ENCODE results near the gene LRRFIP2.
"Not testable (repeated sequence)": the region's sequence is repeated elsewhere in the genome, so short reads cannot be mapped to it uniquely, and the experiment has no call there.

The LRRFIP2 gene

DNA sequence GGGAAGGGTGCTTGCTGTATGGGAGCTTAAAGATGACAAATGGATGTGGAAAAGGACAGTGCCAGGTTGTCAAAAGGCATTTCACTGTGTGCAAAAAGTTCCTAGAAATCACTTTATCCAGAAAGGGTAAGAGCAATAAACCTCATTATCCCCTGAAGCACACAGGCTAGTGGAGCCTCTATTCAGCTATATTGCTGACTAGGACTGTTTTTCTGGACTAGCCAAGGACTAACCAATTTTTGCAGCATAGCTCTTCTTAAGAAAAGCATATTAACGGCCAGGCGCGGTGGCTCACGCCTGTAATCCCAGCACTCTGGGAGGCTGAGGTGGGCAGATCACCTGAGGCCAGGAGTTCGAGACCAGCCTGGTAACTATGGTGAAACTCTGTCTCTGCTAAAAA, 116.3 kb downstream of the LRRFIP2 start:
- Histone ChIP-seq H3K4me2 (ENCODE audit: low read depth, low read length, poor library complexity, severe bottlenecking) (no peak overlapping the region), H3K36me3 (ENCODE audit: insufficient read depth, low read length) (peaks cover 62% of the 10 kb centered on the region), H3K9ac (ENCODE audit: low read depth, low read length, poor library complexity, severe bottlenecking) (no peak overlapping the region), H3F3A (ENCODE audit: low read depth) (no peaks in the 10 kb centered on the region; the same call in 1 of the 2 replicates), H3K9me3 (ENCODE audit: insufficient read depth, low read depth, low read length) (no peaks in the 10 kb centered on the region), H3K9me2 (replicated peaks; ENCODE audit: low read depth, low read length) (no peaks in the 10 kb centered on the region), H3K27me3 (ENCODE audit: insufficient read depth, low read length, poor library complexity, severe bottlenecking) (no peaks in the 10 kb centered on the region), H3K4me3 (ENCODE audit: low read length, poor library complexity, severe bottlenecking) (no peak overlapping the region), H4K20me1 (ENCODE audit: insufficient read depth, low read length, poor library complexity, severe bottlenecking) (no peaks in the 10 kb centered on the region), H3K79me2 (ENCODE audit: insufficient read depth, low read length) (no peaks in the 10 kb centered on the region), H3K4me1 (ENCODE audit: insufficient read depth, low read length, poor library complexity, severe bottlenecking) (peaks cover 3% of the 10 kb centered on the region), H2AFZ (ENCODE audit: low read length) (no peak overlapping the region)
- TF ChIP-seq CTCF (conservative IDR thresholded peaks at IDR 0.05; ENCODE audit: low read length) (no peak), EZH2phosphoT487 (IDR thresholded peaks at IDR 0.05; ENCODE audit: borderline replicate concordance) (no peak)

DNA sequence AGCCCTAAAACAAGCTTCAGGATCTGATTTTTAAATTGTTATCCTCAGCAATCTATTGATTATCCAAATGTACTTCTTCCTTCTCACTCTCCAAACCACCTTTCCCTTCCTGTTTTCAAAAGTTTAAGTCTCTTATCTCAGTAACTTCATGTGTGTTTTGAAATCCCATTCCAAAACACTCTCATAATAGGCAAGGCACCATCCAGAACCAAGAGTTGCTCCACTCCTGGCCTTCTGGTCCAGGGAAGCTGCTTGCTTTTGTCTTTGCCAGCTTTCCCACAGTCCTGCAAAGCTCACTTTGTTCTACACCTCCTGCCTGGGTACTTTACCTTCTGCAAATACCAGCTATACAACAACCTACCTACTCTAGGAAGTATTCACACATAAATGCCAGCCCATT, 117.6 kb downstream of the LRRFIP2 start:
- H3K79me2 ChIP-seq (ENCODE audit: insufficient read depth, low read length), result no peaks in the 10 kb centered on the region
- peaks cover 3% of the 10 kb centered on the region; the same call in 1 of the 2 replicates for H3F3A ChIP-seq (ENCODE audit: low read depth)
- no peak for TF ChIP-seq CTCF (conservative IDR thresholded peaks at IDR 0.05; ENCODE audit: low read length)
- TF ChIP-seq EZH2phosphoT487 (IDR thresholded peaks at IDR 0.05; ENCODE audit: borderline replicate concordance), result no peak
- peaks cover 3% of the 10 kb centered on the region for H3K4me1 ChIP-seq (ENCODE audit: insufficient read depth, low read length, poor library complexity, severe bottlenecking)
- H3K9me3 ChIP-seq (ENCODE audit: insufficient read depth, low read depth, low read length), result no peaks in the 10 kb centered on the region
- H3K36me3 ChIP-seq (ENCODE audit: insufficient read depth, low read length), result peaks cover 56% of the 10 kb centered on the region
- no peaks in the 10 kb centered on the region for H4K20me1 ChIP-seq (ENCODE audit: insufficient read depth, low read length, poor library complexity, severe bottlenecking)
- H3K4me2 ChIP-seq (ENCODE audit: low read depth, low read length, poor library complexity, severe bottlenecking), result no peak overlapping the region
- no peak overlapping the region for H3K9ac ChIP-seq (ENCODE audit: low read depth, low read length, poor library complexity, severe bottlenecking)
- H2AFZ ChIP-seq (ENCODE audit: low read length), result no peak overlapping the region
- H3K9me2 ChIP-seq (replicated peaks; ENCODE audit: low read depth, low read length), result no peaks in the 10 kb centered on the region
- H3K27me3 ChIP-seq (ENCODE audit: insufficient read depth, low read length, poor library complexity, severe bottlenecking), result no peaks in the 10 kb centered on the region
- no peak overlapping the region for H3K4me3 ChIP-seq (ENCODE audit: low read length, poor library complexity, severe bottlenecking)

DNA sequence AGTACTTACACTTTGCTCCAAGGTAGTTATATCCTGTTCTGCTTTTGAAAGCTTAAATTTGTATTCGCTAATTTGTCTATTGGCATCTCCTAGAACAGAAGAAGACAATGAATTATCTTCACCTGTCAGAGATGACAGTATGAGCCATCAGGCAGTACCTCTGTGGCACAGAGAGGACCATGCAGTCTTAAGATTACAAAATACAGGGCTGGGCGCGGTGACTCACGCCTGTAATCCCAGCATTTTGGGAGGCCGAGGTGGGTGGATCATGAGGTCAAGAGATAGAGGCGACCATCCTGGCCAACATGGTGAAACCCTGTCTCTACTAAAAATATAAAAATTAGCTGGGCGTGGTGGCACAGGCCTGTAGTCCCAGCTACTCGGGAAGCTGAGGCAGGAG, 119.3 kb downstream of the LRRFIP2 start:
- peaks cover 70% of the 10 kb centered on the region for H3K36me3 ChIP-seq (ENCODE audit: insufficient read depth, low read length)
- H3K4me2 ChIP-seq (ENCODE audit: low read depth, low read length, poor library complexity, severe bottlenecking), result not testable (repeated sequence)

DNA sequence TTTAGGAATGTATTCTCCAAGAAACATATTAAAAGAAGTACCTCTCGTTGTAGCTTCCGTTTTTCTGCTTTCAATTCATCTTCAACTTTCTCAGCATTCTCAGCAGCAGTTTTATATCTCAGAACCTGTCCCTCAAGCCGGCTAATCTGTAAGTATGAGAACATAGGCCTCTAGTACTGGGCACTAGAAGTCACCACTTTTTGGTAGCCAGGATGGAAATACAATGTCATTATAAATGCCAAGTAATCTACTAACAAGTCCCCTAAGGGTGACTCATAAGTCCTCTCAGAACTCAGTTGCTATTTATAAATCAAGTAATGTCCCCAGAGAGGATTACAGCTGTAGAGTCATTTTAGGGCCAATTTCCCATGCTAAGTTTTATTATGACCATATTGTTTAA, 120.0 kb downstream of the LRRFIP2 start:
- Histone ChIP-seq H3K36me3 (ENCODE audit: insufficient read depth, low read length) (peaks cover 77% of the 10 kb centered on the region), H2AFZ (ENCODE audit: low read length) (no peak overlapping the region), H3K4me2 (ENCODE audit: low read depth, low read length, poor library complexity, severe bottlenecking) (no peak overlapping the region), H3F3A (ENCODE audit: low read depth) (peaks cover 3% of the 10 kb centered on the region; the same call in 1 of the 2 replicates), H3K9me2 (replicated peaks; ENCODE audit: low read depth, low read length) (no peaks in the 10 kb centered on the region), H3K9me3 (ENCODE audit: insufficient read depth, low read depth, low read length) (no peaks in the 10 kb centered on the region), H4K20me1 (ENCODE audit: insufficient read depth, low read length, poor library complexity, severe bottlenecking) (no peaks in the 10 kb centered on the region), H3K79me2 (ENCODE audit: insufficient read depth, low read length) (no peaks in the 10 kb centered on the region), H3K27me3 (ENCODE audit: insufficient read depth, low read length, poor library complexity, severe bottlenecking) (no peaks in the 10 kb centered on the region), H3K4me3 (ENCODE audit: low read length, poor library complexity, severe bottlenecking) (no peak overlapping the region), H3K9ac (ENCODE audit: low read depth, low read length, poor library complexity, severe bottlenecking) (no peak overlapping the region), H3K4me1 (ENCODE audit: insufficient read depth, low read length, poor library complexity, severe bottlenecking) (peaks cover 3% of the 10 kb centered on the region)
- TF ChIP-seq EZH2phosphoT487 (IDR thresholded peaks at IDR 0.05; ENCODE audit: borderline replicate concordance) (no peak), CTCF (conservative IDR thresholded peaks at IDR 0.05; ENCODE audit: low read length) (no peak)

More for the DNA sequence above, 119.3 kb downstream of the LRRFIP2 start:
- not testable (repeated sequence) for H3K9me2 ChIP-seq (replicated peaks; ENCODE audit: low read depth, low read length); H3F3A ChIP-seq (ENCODE audit: low read depth); H3K27me3 ChIP-seq (ENCODE audit: insufficient read depth, low read length, poor library complexity, severe bottlenecking); H3K4me1 ChIP-seq (ENCODE audit: insufficient read depth, low read length, poor library complexity, severe bottlenecking); H3K4me3 ChIP-seq (ENCODE audit: low read length, poor library complexity, severe bottlenecking); H3K9me3 ChIP-seq (ENCODE audit: insufficient read depth, low read depth, low read length); H3K9ac ChIP-seq (ENCODE audit: low read depth, low read length, poor library complexity, severe bottlenecking); H2AFZ ChIP-seq (ENCODE audit: low read length); H3K79me2 ChIP-seq (ENCODE audit: insufficient read depth, low read length); H4K20me1 ChIP-seq (ENCODE audit: insufficient read depth, low read length, poor library complexity, severe bottlenecking)

Data from Loucy (cell line).